ENCODE data around the gene GATC.
"Not testable (repeated sequence)": the region's sequence is repeated elsewhere in the genome, so short reads cannot be mapped to it uniquely, and the experiment has no call there.

GATC gene

DNA sequence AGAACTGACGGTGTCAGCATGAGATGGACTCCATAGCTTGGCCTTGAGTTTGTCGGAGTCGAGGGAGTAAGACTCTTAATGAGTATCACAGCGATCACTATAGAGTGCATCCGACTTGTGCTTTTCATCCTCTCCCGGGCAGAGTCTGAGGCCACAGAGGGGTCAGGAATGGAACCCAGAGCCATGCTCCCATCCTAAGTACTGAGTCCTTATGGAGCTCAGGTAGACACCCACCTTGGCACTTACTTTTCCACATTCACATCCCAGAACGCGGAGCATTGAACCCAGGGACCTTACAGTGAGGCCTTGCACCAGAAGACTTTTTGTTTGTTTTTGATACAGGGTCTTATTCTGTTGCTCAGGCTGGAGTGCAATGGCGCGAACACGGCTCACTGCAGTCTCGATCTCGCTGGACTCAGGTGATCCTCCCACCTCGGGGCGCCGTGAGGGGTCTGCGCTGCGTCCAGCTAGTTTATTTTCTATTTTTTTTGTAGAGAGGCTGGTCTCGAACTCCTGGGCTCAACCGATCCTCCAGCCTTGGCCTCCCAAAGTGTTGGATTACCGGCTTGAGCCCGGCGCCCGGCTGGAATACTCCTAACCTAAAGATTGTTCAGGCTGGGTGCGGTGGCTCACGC, 24.0 kb downstream of the GATC start:
- no peak for DNase-seq (ENCODE audit: low read depth)

DNA sequence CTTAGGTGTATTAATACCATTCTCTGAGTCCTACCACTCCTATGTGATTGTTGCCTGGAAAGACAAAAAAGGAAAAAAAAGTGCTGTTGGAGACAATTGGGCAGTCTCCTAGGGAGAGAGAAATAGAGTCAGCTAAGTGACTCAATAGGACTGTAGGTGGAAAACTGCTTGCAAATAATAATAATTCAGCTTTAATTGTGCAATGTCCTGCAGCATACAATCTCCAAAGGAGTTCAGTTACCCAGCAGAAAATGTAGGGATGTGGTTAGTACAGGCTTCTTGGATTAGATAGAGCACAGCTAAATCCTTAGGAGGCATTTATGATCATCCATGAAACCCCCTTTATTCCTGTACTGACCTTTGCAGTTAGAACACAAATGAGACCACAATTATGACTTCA, 26.3 kb downstream of the GATC start:
- DNase-seq (ENCODE audit: low read depth) = no peak

DNA sequence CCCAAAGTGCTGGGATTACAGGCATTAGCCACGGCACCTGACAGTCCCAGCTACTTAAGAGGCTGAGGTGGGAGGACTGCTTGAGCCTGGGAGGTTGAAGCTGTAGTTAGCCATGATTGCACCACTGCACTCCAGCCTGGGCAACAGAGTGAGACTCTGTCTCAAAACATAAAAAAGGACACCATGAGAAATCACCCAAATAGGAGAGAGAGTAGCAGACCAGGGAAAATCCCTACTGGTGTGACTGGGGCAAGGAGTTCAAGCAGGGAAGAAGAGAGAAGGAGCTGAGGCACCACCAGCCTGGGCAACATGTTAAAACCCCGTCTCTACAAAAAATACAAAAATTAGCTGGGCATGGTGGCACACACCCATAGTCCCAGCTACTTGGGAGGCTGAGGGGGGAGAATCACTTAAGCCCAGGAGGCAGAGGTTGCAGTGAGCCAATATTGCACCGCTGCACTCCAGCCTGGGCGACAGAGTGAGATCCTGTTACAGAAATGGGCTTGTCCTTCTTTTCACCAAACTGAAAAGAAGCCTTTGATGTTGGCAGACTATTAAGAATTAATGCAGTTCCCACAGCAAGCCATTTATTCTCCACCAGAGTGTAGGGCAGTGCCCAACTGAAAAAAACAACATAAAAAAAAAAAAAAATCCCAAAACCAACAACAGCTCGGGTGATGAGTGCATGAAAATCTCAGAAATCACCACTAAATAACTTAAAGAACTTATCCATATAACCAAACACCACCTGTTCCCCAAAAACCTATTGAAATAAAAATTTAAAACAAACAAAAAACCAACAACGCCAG, 27.8 kb downstream of the GATC start:
- DNase-seq (ENCODE audit: low read depth) = no peak

DNA sequence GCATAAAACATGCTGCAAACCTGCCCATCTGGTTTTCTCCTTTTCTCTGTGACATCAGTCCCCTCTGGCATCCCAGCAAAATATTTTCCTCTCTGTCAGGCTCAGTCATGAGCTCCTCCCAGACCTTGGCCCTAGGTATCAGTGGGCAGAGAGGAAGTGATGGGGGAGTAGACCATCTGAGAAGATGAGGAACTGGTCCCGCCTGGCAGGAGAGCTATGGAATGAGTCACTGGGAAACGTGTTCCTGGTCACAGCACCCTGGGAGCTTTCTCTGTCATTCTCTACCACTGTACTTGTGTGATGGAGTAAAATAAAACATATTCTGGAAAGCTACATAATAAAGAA, 28.3 kb downstream of the GATC start:
- peak; percentile 71 for DNase-seq (ENCODE audit: low read depth)

DNA sequence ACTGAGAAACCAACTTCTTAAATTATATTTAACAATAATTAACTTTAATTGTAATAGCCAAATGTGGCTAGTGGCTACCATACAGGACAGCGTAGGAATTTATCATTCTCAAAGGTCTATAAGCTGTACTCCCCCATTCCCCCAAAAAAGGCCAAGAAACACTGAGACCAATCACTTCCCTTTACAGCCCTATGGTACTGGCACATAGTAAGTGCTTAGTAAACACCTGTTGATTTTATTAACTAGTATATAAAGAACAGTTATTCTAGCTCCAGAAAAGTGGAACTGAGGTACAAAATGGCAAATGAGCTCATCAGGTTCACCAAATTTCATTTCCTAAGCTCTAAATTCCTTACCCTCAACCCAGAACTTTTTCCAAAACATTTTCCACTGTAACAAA, 29.4 kb downstream of the GATC start:
- DNase-seq (ENCODE audit: low read depth) = no peak

DNA sequence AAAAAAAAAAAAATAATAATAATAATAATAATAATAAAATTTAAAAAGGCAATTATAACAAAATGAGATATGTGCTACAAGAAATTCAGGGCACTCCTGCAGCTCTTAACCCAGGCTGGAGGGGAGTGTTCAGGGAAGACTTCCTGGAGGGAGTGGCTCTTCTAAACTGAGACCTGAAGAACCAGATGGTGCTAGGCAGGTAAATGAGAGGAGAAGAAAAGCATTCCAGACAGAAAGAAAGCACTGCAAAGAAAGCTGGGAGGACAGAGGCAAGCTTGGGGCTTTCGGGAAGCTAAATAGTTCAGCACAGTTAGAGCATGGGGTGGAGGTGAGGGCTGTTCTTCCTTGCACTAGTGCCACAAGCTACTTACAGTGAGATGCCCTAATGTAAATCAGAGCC, 33.2 kb downstream of the GATC start:
- no peak for DNase-seq (ENCODE audit: low read depth)

DNA sequence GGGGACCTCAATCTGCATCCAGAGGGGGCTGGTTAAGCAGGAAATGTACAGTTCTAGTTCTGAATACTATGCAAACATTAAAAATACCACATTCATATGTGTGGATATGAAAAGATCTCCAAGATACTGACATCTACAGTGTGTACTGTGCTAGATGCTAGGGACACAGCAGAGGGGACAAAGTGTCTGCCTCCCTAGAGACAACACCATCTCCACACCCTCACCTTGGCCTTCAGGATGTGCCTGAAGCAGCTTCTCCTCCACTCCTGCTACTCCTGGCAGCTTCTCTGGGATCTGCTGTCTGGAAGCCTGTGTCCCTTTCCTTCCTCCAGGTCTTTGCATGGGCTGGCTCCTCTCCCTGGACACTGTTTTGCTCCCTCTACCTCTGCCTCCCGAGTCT, 34.0 kb downstream of the GATC start:
- no peak for DNase-seq (ENCODE audit: low read depth)

DNA sequence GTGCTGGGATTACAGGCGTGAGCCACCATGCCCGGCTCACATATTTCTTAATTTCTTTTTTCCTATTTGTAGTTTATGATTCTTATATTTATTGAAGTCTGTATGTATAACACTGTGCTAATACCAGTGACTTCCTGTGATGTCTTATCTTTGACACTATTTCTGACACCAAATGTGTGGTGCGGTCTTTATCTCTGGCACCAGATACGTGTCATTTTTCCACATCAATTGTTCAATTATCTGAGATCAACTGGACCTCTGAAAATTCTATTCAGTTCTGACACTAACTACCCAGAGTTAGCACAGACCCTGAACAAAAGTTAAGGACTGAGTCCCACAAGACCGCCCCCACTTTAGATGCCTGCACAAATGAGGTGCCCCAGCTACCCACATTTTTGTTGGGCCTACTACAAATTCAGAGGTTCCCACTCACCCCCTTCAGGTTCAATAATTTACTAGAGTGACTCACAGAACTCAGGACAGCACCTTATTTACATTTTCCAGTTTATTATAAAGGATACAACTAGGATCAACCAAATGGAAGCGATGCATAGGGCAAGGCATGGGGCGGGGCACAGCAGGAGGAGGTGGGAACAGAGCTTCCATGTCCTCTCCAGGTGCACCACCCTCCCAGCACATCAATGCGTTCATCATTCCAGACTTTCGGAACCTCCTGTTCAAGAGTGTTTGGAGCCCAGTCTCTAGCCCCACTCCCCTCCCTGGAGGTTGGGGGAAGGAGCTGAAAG, 35.0 kb downstream of the GATC start:
- DNase-seq (ENCODE audit: low read depth) = no peak

DNA sequence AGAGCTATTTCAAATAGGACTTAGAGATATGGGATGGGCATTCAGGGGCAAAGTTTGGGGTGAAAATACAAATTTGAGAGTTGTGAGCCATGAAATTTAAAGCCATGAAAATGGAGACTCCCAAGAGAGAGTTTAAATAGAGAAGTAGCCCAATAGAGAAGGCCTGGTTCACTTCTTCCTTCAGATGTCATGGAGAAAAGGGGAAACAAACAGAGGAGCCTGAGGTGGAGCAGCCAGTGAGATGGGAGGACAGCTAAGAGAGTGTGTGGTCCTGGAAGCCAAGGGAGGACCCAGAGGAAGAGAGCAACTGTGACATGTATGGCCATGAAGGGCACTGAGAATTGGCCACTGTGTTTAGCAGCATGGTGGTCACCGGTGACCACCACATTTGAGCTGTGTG, 37.4 kb downstream of the GATC start:
- no peak for DNase-seq (ENCODE audit: low read depth)

DNA sequence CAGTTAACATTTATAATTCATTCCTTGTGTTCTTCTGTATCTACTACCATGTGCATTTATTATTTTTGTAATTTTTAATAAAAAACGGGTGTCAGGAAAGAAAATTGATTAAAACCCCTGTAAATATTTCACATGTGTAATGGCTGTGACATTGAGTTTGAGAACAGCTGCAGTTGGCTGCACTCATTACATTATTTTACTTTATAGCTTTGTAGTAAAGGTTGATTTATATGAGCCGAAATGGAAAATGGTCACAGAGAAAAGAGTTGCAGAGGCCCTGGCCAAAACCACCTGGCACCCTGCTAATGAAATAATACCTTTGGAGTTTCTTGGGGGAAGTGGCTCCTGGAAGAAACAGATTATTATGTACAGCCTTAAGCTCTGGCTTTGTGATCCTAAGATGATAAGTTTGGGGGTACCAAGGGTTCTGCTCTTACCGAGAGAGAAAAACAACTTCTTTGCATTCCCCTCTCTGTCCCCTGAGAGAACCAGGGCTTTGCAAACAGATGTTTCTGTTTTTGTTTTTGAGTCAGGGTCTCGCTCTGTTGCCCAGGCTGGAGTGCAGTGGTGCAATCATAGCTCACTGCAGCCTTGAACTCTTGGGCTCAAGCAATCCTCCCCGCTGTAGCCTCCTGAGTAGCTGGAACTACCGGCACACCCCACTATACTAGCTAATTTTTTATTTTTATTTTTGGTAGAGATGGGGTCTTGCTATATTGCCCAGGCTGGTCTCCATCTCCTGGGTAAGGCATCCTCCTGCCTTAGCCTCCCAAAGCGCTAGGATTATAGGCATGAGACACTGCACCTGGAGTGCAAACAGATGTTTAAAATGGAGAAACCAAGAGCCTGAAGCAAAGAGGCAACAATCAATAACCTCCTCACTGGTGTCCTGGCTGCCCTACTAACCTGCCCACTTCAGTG, 40.0 kb downstream of the GATC start:
- DNase-seq (ENCODE audit: low read depth) = no peak

DNA sequence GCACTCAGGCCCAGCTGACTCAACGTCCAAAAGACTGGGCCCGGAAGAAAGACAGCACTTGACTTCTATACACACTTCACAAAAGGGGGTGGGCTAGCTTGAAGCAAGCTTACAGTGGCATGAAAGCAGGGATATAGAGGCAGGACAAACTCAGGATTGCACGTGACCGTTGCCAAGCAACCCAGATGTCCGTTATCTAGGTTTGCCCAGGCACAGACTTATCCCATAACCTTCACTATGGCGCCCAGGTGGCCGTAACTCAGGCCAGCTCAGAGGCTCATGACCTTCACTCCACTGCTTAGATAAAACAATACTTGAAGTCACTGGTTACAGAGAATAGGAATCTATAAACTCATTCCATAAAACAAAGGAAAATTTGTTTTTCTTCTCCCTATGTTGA, 41.3 kb downstream of the GATC start:
- not testable (repeated sequence) for DNase-seq (ENCODE audit: low read depth)

DNA sequence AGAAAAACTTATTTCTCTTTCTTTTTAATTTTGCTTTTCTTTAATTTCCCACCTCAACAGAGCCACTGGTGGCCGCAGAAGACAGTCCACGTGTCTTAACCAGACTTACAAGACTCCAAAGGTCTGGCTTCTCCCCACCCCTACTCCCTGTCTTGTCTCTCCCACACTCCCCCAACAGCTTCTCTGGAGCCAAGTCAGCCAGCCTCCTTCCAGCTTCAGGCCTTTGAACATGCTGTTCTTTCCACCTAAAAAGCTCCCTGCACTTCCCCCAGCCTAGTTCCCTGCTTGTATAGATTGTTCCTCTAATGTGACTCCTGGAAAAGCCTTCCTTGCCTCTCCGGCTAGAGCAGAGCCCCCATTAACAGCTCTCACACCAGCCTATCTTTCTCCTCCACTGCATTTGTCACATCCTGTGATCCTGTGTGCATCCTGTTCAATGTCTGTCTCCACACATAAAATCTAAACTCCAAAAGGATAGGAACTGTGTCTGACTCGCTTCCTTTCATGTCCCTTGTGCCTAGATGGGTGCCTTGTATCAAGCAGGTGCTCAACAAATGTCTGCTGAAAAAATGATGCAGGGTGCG, 41.9 kb downstream of the GATC start:
- no peak for DNase-seq (ENCODE audit: low read depth)

DNA sequence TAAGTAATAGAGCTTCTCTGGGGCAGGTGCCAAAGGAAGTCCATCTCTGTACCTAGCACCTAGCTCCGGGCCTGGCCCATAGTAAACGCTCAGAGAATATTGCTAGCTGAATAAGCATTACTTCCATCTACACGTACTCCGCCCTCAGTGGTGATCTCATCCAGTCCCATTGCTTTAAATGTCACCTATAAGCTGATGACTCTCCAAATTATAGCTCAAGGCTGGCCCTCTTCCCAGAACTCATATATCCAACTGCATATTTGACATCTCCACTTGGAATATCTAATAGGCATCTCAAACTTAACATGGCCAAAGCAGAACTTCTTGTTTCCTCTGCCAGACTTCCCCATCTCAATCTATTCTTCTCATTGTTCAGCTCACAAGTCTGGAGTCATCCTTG, 42.8 kb downstream of the GATC start:
- no peak for DNase-seq (ENCODE audit: low read depth)

DNA sequence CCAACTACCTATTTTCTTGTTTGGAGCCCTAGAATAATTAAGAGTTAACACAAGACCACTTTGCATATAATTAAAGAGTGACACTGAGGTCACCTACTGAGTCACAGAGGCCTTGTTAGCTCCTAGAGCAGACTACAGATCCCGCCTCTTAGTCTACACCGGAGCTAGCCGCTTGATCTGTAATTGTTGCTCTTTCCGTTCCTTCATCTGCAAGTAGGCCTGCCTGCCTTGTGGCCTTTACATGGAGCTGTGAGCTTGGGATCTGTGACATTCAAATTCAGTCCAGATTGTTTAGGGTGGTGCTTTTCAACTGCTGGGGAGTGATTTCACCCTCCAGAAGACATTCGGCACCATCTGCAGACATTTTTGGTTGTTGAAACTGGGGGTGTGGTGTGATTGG, 44.1 kb downstream of the GATC start:
- no peak for DNase-seq (ENCODE audit: low read depth)

DNA sequence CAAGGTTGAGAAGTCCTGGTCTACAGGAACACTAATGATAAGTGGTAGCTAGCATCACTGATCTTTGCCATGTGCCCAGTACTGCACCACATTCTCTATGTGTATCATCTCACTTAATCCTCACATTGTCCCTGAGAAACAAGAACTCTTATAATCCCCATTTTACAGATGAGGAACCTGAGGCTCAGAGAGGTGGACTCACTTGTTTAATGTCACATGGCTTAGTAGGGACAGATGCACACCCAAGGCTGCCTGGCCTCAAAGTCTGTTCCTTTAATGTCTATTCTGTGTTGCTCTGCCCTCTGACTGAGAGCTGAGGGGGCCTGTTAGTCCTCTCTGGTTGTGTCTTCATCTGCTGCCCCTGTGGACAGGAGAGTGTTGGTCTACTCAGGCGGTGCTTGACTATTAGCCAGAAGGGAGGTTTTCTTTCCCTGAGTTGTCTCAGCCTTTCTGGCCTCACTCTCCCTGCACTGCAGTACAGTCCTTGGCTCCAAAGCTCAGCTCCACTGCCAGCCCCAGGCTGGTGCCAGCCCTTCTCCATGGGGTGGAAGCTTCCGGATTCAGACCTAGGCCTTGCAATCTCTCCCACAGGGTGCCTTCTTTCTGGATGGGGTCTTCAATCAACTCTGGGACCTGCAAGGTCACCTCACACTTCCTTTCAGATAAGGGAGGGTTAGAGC, 44.7 kb downstream of the GATC start:
- no peak for DNase-seq (ENCODE audit: low read depth)

DNA sequence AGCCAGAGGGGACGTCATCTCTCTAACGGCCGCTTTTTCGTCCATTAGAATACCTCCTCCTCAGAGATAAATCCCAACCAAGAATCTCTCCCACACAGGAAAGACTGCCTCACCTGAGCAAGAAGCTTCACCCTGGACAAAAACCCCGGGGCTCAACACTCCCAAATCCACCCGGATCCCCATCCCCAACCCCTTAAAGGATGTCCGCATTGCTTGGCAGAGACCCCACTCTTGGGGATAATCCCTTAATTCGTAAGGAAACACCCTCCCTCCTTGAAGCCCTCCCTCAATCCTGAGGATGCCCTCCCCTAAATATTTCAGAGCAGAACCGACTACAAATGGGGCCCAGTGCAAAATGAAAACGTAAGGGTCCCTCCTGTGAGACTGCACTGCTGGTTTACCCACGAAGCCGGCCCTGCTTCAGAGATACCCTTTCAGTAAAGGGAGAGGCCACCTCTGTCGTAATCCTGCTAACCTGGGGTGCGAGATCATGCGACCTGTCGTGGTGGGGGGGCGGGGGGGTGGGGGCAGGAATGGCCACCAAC, 49.0 kb downstream of the GATC start:
- DNase-seq (ENCODE audit: low read depth) = no peak

DNA sequence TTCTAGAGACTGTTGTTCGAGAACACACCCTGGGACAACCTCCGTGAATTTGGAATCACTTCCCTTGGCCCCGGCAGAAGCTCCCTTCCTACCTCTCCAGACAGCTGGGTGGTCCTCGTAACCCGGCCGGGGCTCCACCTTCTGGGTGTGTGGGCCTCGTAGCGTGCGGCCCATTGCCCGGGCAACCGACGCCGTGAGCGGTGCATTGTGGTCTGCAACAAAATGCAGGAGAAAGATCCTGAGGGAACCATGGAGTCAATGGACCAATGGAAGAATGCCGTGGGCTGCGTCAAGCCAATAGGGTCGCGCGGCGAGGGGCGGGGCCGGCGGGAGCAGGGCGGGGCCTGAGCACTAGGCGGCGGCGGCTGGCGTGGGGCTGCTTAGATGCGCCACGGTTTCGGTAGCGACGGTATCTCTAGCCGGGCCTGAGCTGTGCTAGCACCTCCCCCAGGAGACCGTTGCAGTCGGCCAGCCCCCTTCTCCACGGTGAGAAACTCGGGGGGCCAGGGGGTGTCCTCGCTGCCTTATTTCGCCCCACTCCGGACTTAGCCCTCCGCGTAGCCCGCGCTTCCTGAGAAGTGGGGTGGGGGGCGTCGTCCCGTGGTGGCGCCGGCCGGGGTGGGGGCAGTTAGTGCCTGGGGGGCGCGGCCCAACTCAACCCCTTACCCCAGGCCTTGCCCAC, 49.6 kb downstream of the GATC start, which contains the start of gene DYNLL1:
DYNLL1 (plus strand) TSS at position 383 of the 682 bp plus-strand sequence. CDS start 309 bp downstream, outside the sequence.
- peak; percentile 90 for DNase-seq (ENCODE audit: low read depth)

DNA sequence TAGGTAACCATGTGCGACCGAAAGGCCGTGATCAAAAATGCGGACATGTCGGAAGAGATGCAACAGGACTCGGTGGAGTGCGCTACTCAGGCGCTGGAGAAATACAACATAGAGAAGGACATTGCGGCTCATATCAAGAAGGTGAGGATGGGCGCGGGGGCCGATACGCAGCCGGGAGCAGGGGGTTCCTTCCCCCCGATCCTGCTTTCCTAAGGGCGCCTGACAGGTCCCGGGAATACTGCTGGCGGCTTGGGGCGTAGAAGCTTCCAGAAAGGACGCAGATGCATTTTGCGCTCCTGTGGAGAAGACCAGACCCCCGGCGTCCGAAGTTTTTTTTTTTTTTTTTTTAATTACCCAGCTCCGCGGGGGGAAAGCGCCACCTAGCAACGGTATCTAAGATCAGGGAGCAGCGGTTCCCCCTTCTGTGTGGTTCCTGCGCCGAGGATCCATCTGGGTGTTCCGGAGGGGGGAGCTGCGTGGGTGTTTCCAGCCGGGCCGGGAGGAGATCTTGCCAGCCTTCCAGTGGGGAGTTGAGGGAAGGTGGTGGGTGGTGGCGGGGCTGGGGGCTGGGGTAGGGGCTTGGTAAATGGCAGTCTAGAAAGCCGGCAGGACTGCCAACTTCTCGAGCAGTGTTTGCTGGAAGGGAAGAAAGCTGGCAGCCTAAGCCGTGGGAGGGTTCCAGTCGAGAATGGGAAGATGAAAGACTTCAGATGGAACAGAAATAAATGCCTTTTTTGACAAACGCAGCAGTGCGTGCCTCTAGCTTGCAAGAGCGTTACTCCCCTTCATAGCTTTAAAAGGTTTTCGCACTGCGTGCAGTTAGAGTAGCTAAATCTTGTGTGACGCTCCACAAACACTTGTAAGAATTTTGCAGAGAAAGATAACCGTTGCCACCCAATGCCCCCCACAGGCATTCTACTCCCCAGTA, 50.4 kb downstream of the GATC start:
- no peak for DNase-seq (ENCODE audit: low read depth)

DNA sequence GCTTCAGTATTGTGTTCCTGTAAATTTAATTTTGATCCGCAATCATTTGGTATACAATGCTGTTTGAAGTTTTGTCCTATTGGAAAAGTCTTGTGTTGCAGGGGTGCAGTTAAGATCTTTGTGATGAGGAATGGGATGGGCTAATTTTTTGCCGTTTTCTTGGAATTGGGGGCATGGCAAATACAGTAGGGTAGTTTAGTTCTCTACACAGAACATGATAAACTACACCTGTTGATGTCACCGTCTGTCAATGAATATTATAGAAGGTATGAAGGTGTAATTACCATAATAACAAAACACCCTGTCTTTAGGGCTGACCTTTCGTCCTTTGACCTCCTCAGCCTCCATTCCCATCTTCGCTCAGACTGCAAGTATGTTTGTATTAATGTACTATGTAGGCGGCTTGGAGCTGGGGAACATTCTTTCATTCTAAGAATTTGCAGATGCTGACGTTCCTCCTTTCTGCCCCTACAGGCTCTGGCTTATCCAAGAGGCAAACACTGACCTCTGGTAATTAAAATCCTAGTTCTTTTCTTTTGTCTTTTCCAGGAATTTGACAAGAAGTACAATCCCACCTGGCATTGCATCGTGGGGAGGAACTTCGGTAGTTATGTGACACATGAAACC, 51.4 kb downstream of the GATC start:
- no peak for DNase-seq (ENCODE audit: low read depth)

Measured in HS-27A (cell line).